MM.1S (cell line): ENCODE measurements around the gene HSF2BP.

ENCODE experiments used
- DNase-seq: peaks from one replicate; pipeline ENCODE4 v3.0.0-alpha.2; 2015
- H2AFZ ChIP-seq: fragments of 300-600 bp; sonication (generic); 2 replicates; pipeline ENCODE4 v1.6.0; 2016; ENCODE audit warnings: antibody characterized with exemption, low read length
- H3F3A ChIP-seq: fragments of 300-600 bp; sonication (generic); 2 replicates; pipeline ENCODE4 v1.6.1; 2016; ENCODE audit warnings: mild to moderate bottlenecking, antibody characterized with exemption, low read length, moderate library complexity, mixed read lengths; ENCODE audit not compliant: insufficient read depth
- H3K27ac ChIP-seq: fragments of 300-600 bp; sonication (generic); 2 replicates; pipeline ENCODE4 v1.5.1; 2016; ENCODE audit warnings: mild to moderate bottlenecking, low read length
- H3K27me3 ChIP-seq: fragments of 300-600 bp; sonication (generic); replicated peaks from 2 replicates; pipeline ENCODE4 v1.6.0; 2016; ENCODE audit warnings: low read length; ENCODE audit not compliant: insufficient read depth
- H3K36me3 ChIP-seq: fragments of 300-600 bp; sonication (generic); replicated peaks from 2 replicates; pipeline ENCODE4 v1.6.1; 2016; ENCODE audit warnings: mild to moderate bottlenecking, low read length, mixed read lengths; ENCODE audit not compliant: insufficient read depth
- H3K4me1 ChIP-seq: fragments of 300-600 bp; sonication (generic); 2 replicates; pipeline ENCODE4 v1.6.1; 2016; ENCODE audit warnings: low read length, mixed read lengths
- H3K4me2 ChIP-seq: fragments of 300-600 bp; sonication (generic); 2 replicates; pipeline ENCODE4 v1.6.0; 2016; ENCODE audit warnings: low read depth, low read length
- H3K4me3 ChIP-seq: fragments of 300-600 bp; sonication (generic); 2 replicates; pipeline ENCODE4 v1.5.1; 2016; ENCODE audit warnings: low read length, mixed read lengths
- H3K79me2 ChIP-seq: fragments of 300-600 bp; sonication (generic); 2 replicates; pipeline ENCODE4 v1.6.1; 2016; ENCODE audit warnings: mixed run types, low read length, mixed read lengths
- H3K9ac ChIP-seq: fragments of 300-600 bp; sonication (generic); 2 replicates; pipeline ENCODE4 v1.6.1; 2016; ENCODE audit warnings: low read length, mixed read lengths
- H3K9me2 ChIP-seq: fragments of 300-600 bp; sonication (generic); replicated peaks from 2 replicates; pipeline ENCODE4 v1.6.1; 2016; ENCODE audit warnings: mild to moderate bottlenecking, low read length, mixed read lengths; ENCODE audit not compliant: insufficient read depth
- H3K9me3 ChIP-seq: fragments of 300-600 bp; sonication (generic); replicated peaks from 2 replicates; pipeline ENCODE4 v1.6.1; 2016; ENCODE audit warnings: mild to moderate bottlenecking, low read length, mixed read lengths; ENCODE audit not compliant: insufficient read depth
- H4K20me1 ChIP-seq: fragments of 300-600 bp; sonication (generic); 2 replicates; pipeline ENCODE4 v1.6.1; 2016; ENCODE audit warnings: mild to moderate bottlenecking, low read length, moderate library complexity, mixed read lengths; ENCODE audit not compliant: insufficient read depth
- CTCF ChIP-seq: fragments of 300-600 bp; sonication (generic); IDR thresholded peaks from 2 replicates; pipeline ENCODE4 v1.5.1; 2016; ENCODE audit warnings: antibody characterized with exemption, low read length, mixed read lengths
- EZH2 ChIP-seq: fragments of 300-600 bp; sonication (generic); optimal IDR thresholded peaks from 2 replicates; pipeline ENCODE3; 2017; ENCODE audit warnings: low read depth, mild to moderate bottlenecking, antibody characterized with exemption, low read length, mixed read lengths
- EZH2phosphoT487 ChIP-seq: fragments of 300-600 bp; sonication (generic); IDR thresholded peaks from 2 replicates; pipeline ENCODE4 v1.6.1; 2018; ENCODE audit warnings: antibody characterized with exemption, low read length

Gene HSF2BP

GRCh38 chr21:43574741-43575472, 84.4 kb downstream of the HSF2BP start:
- TF ChIP-seq EZH2phosphoT487 (no peak), EZH2 (no peak), CTCF (no peak)
- Histone ChIP-seq H3K79me2 (no peaks in the 10 kb centered on the region), H3K9me3 (no peaks in the 10 kb centered on the region), H3K9ac (no peak overlapping the region), H3K4me2 (no peak overlapping the region), H3K9me2 (no peaks in the 10 kb centered on the region), H3K27ac (no peak overlapping the region), H3F3A (no peaks in the 10 kb centered on the region), H3K36me3 (no peaks in the 10 kb centered on the region), H2AFZ (no peak overlapping the region), H3K27me3 (no peaks in the 10 kb centered on the region), H3K4me1 (no peaks in the 10 kb centered on the region), H4K20me1 (no peaks in the 10 kb centered on the region), H3K4me3 (no peak overlapping the region)
- no peak for DNase-seq

GRCh38 chr21:43573921-43574320, 85.4 kb downstream of the HSF2BP start:
- Histone ChIP-seq H3K4me3 (no peak overlapping the region), H3K4me2 (no peak overlapping the region), H3K36me3 (no peaks in the 10 kb centered on the region), H3K9ac (no peak overlapping the region), H3K79me2 (no peaks in the 10 kb centered on the region), H3K9me2 (no peaks in the 10 kb centered on the region), H3K4me1 (no peaks in the 10 kb centered on the region), H3K27ac (no peak overlapping the region), H4K20me1 (no peaks in the 10 kb centered on the region), H3F3A (no peaks in the 10 kb centered on the region), H2AFZ (no peak overlapping the region), H3K27me3 (no peaks in the 10 kb centered on the region), H3K9me3 (no peaks in the 10 kb centered on the region)
- no peak for TF ChIP-seq CTCF
- TF ChIP-seq EZH2phosphoT487 = no peak
- no peak for TF ChIP-seq EZH2
- DNase-seq = no peak

- no peak overlapping the region for H2AFZ ChIP-seq
- H3K36me3 ChIP-seq = no peaks in the 10 kb centered on the region
- H3F3A ChIP-seq = no peaks in the 10 kb centered on the region
- no peak for TF ChIP-seq EZH2
- no peak for TF ChIP-seq EZH2phosphoT487
- TF ChIP-seq CTCF = no peak
- no peak overlapping the region for H3K27ac ChIP-seq
- no peak overlapping the region for H3K4me2 ChIP-seq
- no peaks in the 10 kb centered on the region for H3K27me3 ChIP-seq
- no peak overlapping the region for H3K9ac ChIP-seq
- no peaks in the 10 kb centered on the region for H3K9me2 ChIP-seq
- DNase-seq = no peak
- no peaks in the 10 kb centered on the region for H4K20me1 ChIP-seq
- H3K9me3 ChIP-seq = no peaks in the 10 kb centered on the region
- no peaks in the 10 kb centered on the region for H3K4me1 ChIP-seq
- no peaks in the 10 kb centered on the region for H3K79me2 ChIP-seq
- H3K4me3 ChIP-seq = no peak overlapping the region
Measured at GRCh38 chr21:43572446-43572845, 86.8 kb downstream of the HSF2BP start.
